HAP-1 (cell line): Measurements from ENCODE around the gene NAXE.
"Not testable (repeated sequence)": the region's sequence is repeated elsewhere in the genome, so short reads cannot be mapped to it uniquely, and the experiment has no call there.

Experiments used
- DNase-seq, 2 experiments: peaks; one replicate each; pipeline ENCODE4 v3.0.0-alpha.2; 2016 to 2020; ENCODE audit warnings: low spot score in 2 of 2
- H3K27me3 ChIP-seq: fragments of 250-450 bp; sonication (Bioruptor Pico); 2 replicates; pipeline ENCODE4 v1.5.1; 2020; ENCODE audit warnings: low read depth, mild to moderate bottlenecking, moderate library complexity
- H3K36me3 ChIP-seq: fragments of 250-450 bp; sonication (Bioruptor Pico); replicated peaks from 2 replicates; pipeline ENCODE4 v1.5.1; 2020; ENCODE audit warnings: mild to moderate bottlenecking
- H3K4me1 ChIP-seq: fragments of 250-450 bp; sonication (Bioruptor Pico); 2 replicates; pipeline ENCODE4 v1.5.1; 2020; ENCODE audit warnings: mild to moderate bottlenecking
- H3K4me3 ChIP-seq: fragments of 250-450 bp; sonication (Bioruptor Pico); 2 replicates; pipeline ENCODE4 v1.5.1; 2020; ENCODE audit warnings: mild to moderate bottlenecking, moderate library complexity
- H3K9me3 ChIP-seq: fragments of 250-450 bp; sonication (Bioruptor Pico); 2 replicates; pipeline ENCODE4 v1.5.1; 2020; ENCODE audit warnings: mild to moderate bottlenecking, moderate library complexity
- in situ Hi-C: fragments of 300-500 bp; cut with MboI; formaldehyde crosslinking; loops from 3 replicates; pipeline ENCODE4 v1.14.3; 2020; ENCODE audit warnings: low sequenced_read_pairs, inconsistent platforms, mixed read lengths

The NAXE gene

GRCh38 chr1:156625436-156626078, 34.0 kb downstream of the NAXE start:
- peak; percentile 40 to 82 for DNase-seq
- Histone ChIP-seq H3K27me3 (peaks cover 21% of the 10 kb centered on the region), H3K4me1 (no peaks in the 10 kb centered on the region; the same call in 1 of the 2 replicates), H3K4me3 (peak overlapping the region; percentile 18), H3K9me3 (no peaks in the 10 kb centered on the region), H3K36me3 (no peaks in the 10 kb centered on the region)
- in situ Hi-C loops: no loop called here

- Histone ChIP-seq H3K4me1 (no peaks in the 10 kb centered on the region; the same call in 1 of the 2 replicates), H3K36me3 (no peaks in the 10 kb centered on the region), H3K9me3 (no peaks in the 10 kb centered on the region), H3K4me3 (no peak overlapping the region), H3K27me3 (peaks cover 21% of the 10 kb centered on the region)
- in situ Hi-C loops: no loop called here
- DNase-seq: no peak
Measured at GRCh38 chr1:156626079-156626438, 34.5 kb downstream of the NAXE start.

GRCh38 chr1:156627313-156627880, 35.8 kb downstream of the NAXE start:
- in situ Hi-C loops: no loop called here
- H3K4me1 ChIP-seq: no peaks in the 10 kb centered on the region; the same call in 1 of the 2 replicates
- H3K36me3 ChIP-seq: no peaks in the 10 kb centered on the region
- H3K27me3 ChIP-seq: peaks cover 25% of the 10 kb centered on the region
- H3K9me3 ChIP-seq: no peaks in the 10 kb centered on the region
- no peak overlapping the region for H3K4me3 ChIP-seq
- peak; percentile 46 to 72 for DNase-seq

GRCh38 chr1:156629823-156630449, 38.4 kb downstream of the NAXE start:
- in situ Hi-C loops: no loop called here

GRCh38 chr1:156631152-156631551, 39.6 kb downstream of the NAXE start:
- H3K4me3 ChIP-seq, H3K4me1 ChIP-seq, H3K9me3 ChIP-seq, DNase-seq, in situ Hi-C loops, H3K36me3 ChIP-seq: not testable (repeated sequence)
- peaks cover 28% of the 10 kb centered on the region for H3K27me3 ChIP-seq

More at GRCh38 chr1:156629823-156630449, 38.4 kb downstream of the NAXE start:
- Histone ChIP-seq H3K4me3 (no peak overlapping the region), H3K27me3 (peaks cover 29% of the 10 kb centered on the region), H3K4me1 (no peaks in the 10 kb centered on the region; the same call in 1 of the 2 replicates), H3K9me3 (no peaks in the 10 kb centered on the region), H3K36me3 (no peaks in the 10 kb centered on the region)
- no peak for DNase-seq

GRCh38 chr1:156632355-156632754, 40.8 kb downstream of the NAXE start:
- in situ Hi-C loops: no loop called here

GRCh38 chr1:156638189-156638985, 46.8 kb downstream of the NAXE start:
- in situ Hi-C loops: no loop called here
- Histone ChIP-seq H3K9me3 (no peaks in the 10 kb centered on the region), H3K27me3 (peaks cover 18% of the 10 kb centered on the region), H3K36me3 (no peaks in the 10 kb centered on the region), H3K4me1 (no peaks in the 10 kb centered on the region; the same call in 1 of the 2 replicates), H3K4me3 (no peak overlapping the region)
- DNase-seq: no peak

More at GRCh38 chr1:156632355-156632754, 40.8 kb downstream of the NAXE start:
- Histone ChIP-seq H3K9me3 (no peaks in the 10 kb centered on the region), H3K36me3 (no peaks in the 10 kb centered on the region), H3K4me1 (no peaks in the 10 kb centered on the region), H3K27me3 (peaks cover 30% of the 10 kb centered on the region), H3K4me3 (no peak overlapping the region)
- DNase-seq: no peak

GRCh38 chr1:156639601-156640101, 48.1 kb downstream of the NAXE start:
- no peak for DNase-seq
- H3K9me3 ChIP-seq: no peaks in the 10 kb centered on the region
- no peak overlapping the region for H3K4me3 ChIP-seq
- in situ Hi-C loops: no loop called here
- H3K4me1 ChIP-seq: no peaks in the 10 kb centered on the region; the same call in 1 of the 2 replicates
- H3K36me3 ChIP-seq: no peaks in the 10 kb centered on the region
- H3K27me3 ChIP-seq: peaks cover 14% of the 10 kb centered on the region

- Histone ChIP-seq H3K4me1 (no peaks in the 10 kb centered on the region; the same call in 1 of the 2 replicates), H3K27me3 (peaks cover 11% of the 10 kb centered on the region), H3K4me3 (peak overlapping the region; percentile 26), H3K36me3 (no peaks in the 10 kb centered on the region), H3K9me3 (no peaks in the 10 kb centered on the region)
- in situ Hi-C loops: no loop called here
- DNase-seq: no peak
Measured at GRCh38 chr1:156640842-156641706, 49.5 kb downstream of the NAXE start.

- Histone ChIP-seq H3K4me3 (peak within 1 kb of the TSS; percentile 26), H3K36me3 (no peaks in the 10 kb centered on the region), H3K27me3 (peaks cover 10% of the 10 kb centered on the region), H3K4me1 (no peaks in the 10 kb centered on the region; the same call in 1 of the 2 replicates), H3K9me3 (no peaks in the 10 kb centered on the region)
- peak; percentile 51 to 77 for DNase-seq
- in situ Hi-C loops: no loop called here
Measured at GRCh38 chr1:156641761-156642264, 50.2 kb downstream of the NAXE start, which contains the start of gene BCAN. TSS of gene BCAN (plus strand) at chr1:156642117. CDS start at chr1:156646055, 3,938 bp downstream.

- Histone ChIP-seq H3K36me3 (no peaks in the 10 kb centered on the region), H3K27me3 (peaks cover 8% of the 10 kb centered on the region), H3K4me3 (peak overlapping the region; percentile 26), H3K9me3 (no peaks in the 10 kb centered on the region), H3K4me1 (no peaks in the 10 kb centered on the region; the same call in 1 of the 2 replicates)
- in situ Hi-C loops: no loop called here
- no peak for DNase-seq
Measured at GRCh38 chr1:156642265-156643048, 50.9 kb downstream of the NAXE start.
